ENCODE results near the gene PALD1. TPM values are rescaled to one million over a fixed set of nuclear protein-coding genes. Genes with fewer than 3 reads are reported as not detected.

Gene PALD1
- total RNA-seq, 2 experiments from 2014 or later: 0.41 to 0.48 TPM

- ChIA-PET CTCF (interaction anchor here (1.2 to 4.5 kb wide), 8 partner anchors 8 to 201 kb away, joined by 3 to 40 read pairs (median 6); partner anchors contain the start of gene PRF1), POLR2A (interaction anchor here (1.1 kb wide), 1 partner anchor 16 kb away, joined by 3 read pairs; no protein-coding TSS in a partner anchor)
- Mint-ChIP-seq H3K27ac (no peak overlapping the region), H3K4me1 (ENCODE audit: low read depth) (peaks cover 11% of the 10 kb centered on the region), H3K9me3 (no peaks in the 10 kb centered on the region), H3K36me3 (no peaks in the 10 kb centered on the region), H3K27me3 (no peaks in the 10 kb centered on the region), H3K4me3 (no peak overlapping the region)
- intact Hi-C loops (cut with micrococcal nuclease): loop anchor here (1.0 to 5.0 kb wide), 4 partner anchors 18 to 199 kb away; partner anchors contain the start of gene PRF1
- DNase-seq: no peak
Observed at GRCh38 chr10:70559861-70560260, 81.3 kb downstream of the PALD1 start.

- H3K4me1 Mint-ChIP-seq (ENCODE audit: low read depth): peaks cover 11% of the 10 kb centered on the region
- POLR2A ChIA-PET: interaction anchor here (1.1 kb wide), 1 partner anchor 16 kb away, joined by 3 read pairs; no protein-coding TSS in a partner anchor
- H3K4me3 Mint-ChIP-seq: no peak overlapping the region
- H3K9me3 Mint-ChIP-seq: no peaks in the 10 kb centered on the region
- CTCF ChIA-PET: interaction anchor here (1.3 to 4.5 kb wide), 4 partner anchors 42 to 318 kb away, joined by 3 to 40 read pairs (median 7); partner anchors contain the start of gene PRF1
- no peak for DNase-seq
- H3K27ac Mint-ChIP-seq: no peak overlapping the region
- no peaks in the 10 kb centered on the region for H3K27me3 Mint-ChIP-seq
- intact Hi-C loops (cut with micrococcal nuclease): no loop called here
- no peaks in the 10 kb centered on the region for H3K36me3 Mint-ChIP-seq
Observed at GRCh38 chr10:70560511-70560941, 82.0 kb downstream of the PALD1 start.

- H3K36me3 Mint-ChIP-seq: no peaks in the 10 kb centered on the region
- ChIA-PET CTCF (interaction anchor here (1.3 to 4.5 kb wide), 4 partner anchors 10 to 317 kb away, joined by 3 to 40 read pairs (median 8); no protein-coding TSS in a partner anchor), POLR2A (no interaction called here)
- intact Hi-C loops (cut with micrococcal nuclease): no loop called here
- H3K27ac Mint-ChIP-seq: no peak overlapping the region
- H3K4me1 Mint-ChIP-seq (ENCODE audit: low read depth): peaks cover 11% of the 10 kb centered on the region
- H3K4me3 Mint-ChIP-seq: no peak overlapping the region
- no peak for DNase-seq
- H3K27me3 Mint-ChIP-seq: no peaks in the 10 kb centered on the region
- H3K9me3 Mint-ChIP-seq: no peaks in the 10 kb centered on the region
Observed at GRCh38 chr10:70561070-70561469, 82.5 kb downstream of the PALD1 start.

- intact Hi-C loops (cut with micrococcal nuclease): no loop called here
- Mint-ChIP-seq H3K36me3 (no peaks in the 10 kb centered on the region), H3K27ac (no peak overlapping the region), H3K27me3 (no peaks in the 10 kb centered on the region), H3K4me1 (ENCODE audit: low read depth) (peaks cover 11% of the 10 kb centered on the region), H3K9me3 (no peaks in the 10 kb centered on the region), H3K4me3 (no peak overlapping the region)
- DNase-seq: no peak
- ChIA-PET POLR2A (no interaction called here), CTCF (interaction anchor here (1.5 to 4.5 kb wide), 3 partner anchors 10 to 317 kb away, joined by 5 to 40 read pairs (median 10); no protein-coding TSS in a partner anchor)
Observed at GRCh38 chr10:70561558-70561957, 83.0 kb downstream of the PALD1 start.

- H3K27me3 Mint-ChIP-seq: no peaks in the 10 kb centered on the region
- H3K9me3 Mint-ChIP-seq: no peaks in the 10 kb centered on the region
- DNase-seq: no peak
- no peak overlapping the region for H3K27ac Mint-ChIP-seq
- H3K4me1 Mint-ChIP-seq (ENCODE audit: low read depth): peaks cover 11% of the 10 kb centered on the region
- POLR2A ChIA-PET: no interaction called here
- no peaks in the 10 kb centered on the region for H3K36me3 Mint-ChIP-seq
- intact Hi-C loops (cut with micrococcal nuclease): no loop called here
- H3K4me3 Mint-ChIP-seq: no peak overlapping the region
- CTCF ChIA-PET: interaction anchor here (1.6 kb wide), 1 partner anchor 11 kb away, joined by 10 read pairs; no protein-coding TSS in a partner anchor
Observed at GRCh38 chr10:70562036-70562755, 83.6 kb downstream of the PALD1 start.

GRCh38 chr10:70563230-70563629 is 84.7 kb downstream of the PALD1 start:
- peaks cover 11% of the 10 kb centered on the region for H3K4me1 Mint-ChIP-seq (ENCODE audit: low read depth)
- no peaks in the 10 kb centered on the region for H3K9me3 Mint-ChIP-seq
- ChIA-PET POLR2A (no interaction called here), CTCF (no interaction called here)
- no peak overlapping the region for H3K4me3 Mint-ChIP-seq
- H3K36me3 Mint-ChIP-seq: no peaks in the 10 kb centered on the region
- intact Hi-C loops (cut with micrococcal nuclease): no loop called here
- H3K27ac Mint-ChIP-seq: no peak overlapping the region
- DNase-seq: no peak
- H3K27me3 Mint-ChIP-seq: no peaks in the 10 kb centered on the region

- CTCF ChIA-PET: interaction anchor here (0.7 kb wide), 1 partner anchor 56 kb away, joined by 3 read pairs; no protein-coding TSS in a partner anchor
- no peaks in the 10 kb centered on the region for H3K36me3 Mint-ChIP-seq
- H3K9me3 Mint-ChIP-seq: no peaks in the 10 kb centered on the region
- no peak overlapping the region for H3K27ac Mint-ChIP-seq
- peaks cover 5% of the 10 kb centered on the region for H3K4me1 Mint-ChIP-seq (ENCODE audit: low read depth)
- no peak overlapping the region for H3K4me3 Mint-ChIP-seq
- DNase-seq: no peak
- intact Hi-C loops (cut with micrococcal nuclease): no loop called here
- no peaks in the 10 kb centered on the region for H3K27me3 Mint-ChIP-seq
- POLR2A ChIA-PET: no interaction called here
Observed at GRCh38 chr10:70564113-70564725, 85.7 kb downstream of the PALD1 start.

GRCh38 chr10:70564901-70565351 is 86.4 kb downstream of the PALD1 start:
- Mint-ChIP-seq H3K9me3 (no peaks in the 10 kb centered on the region), H3K27me3 (no peaks in the 10 kb centered on the region), H3K4me1 (ENCODE audit: low read depth) (no peaks in the 10 kb centered on the region), H3K36me3 (no peaks in the 10 kb centered on the region), H3K27ac (no peak overlapping the region), H3K4me3 (no peak overlapping the region)
- intact Hi-C loops (cut with micrococcal nuclease): no loop called here
- ChIA-PET CTCF (no interaction called here), POLR2A (no interaction called here)
- DNase-seq: no peak

- ChIA-PET CTCF (no interaction called here), POLR2A (no interaction called here)
- Mint-ChIP-seq H3K9me3 (no peaks in the 10 kb centered on the region), H3K27me3 (no peaks in the 10 kb centered on the region), H3K4me3 (no peak overlapping the region), H3K36me3 (no peaks in the 10 kb centered on the region), H3K4me1 (ENCODE audit: low read depth) (no peaks in the 10 kb centered on the region), H3K27ac (no peak overlapping the region)
- intact Hi-C loops (cut with micrococcal nuclease): no loop called here
- DNase-seq: no peak
Observed at GRCh38 chr10:70565556-70566514, 87.3 kb downstream of the PALD1 start.

GRCh38 chr10:70566515-70567290 is 88.1 kb downstream of the PALD1 start:
- intact Hi-C loops (cut with micrococcal nuclease): no loop called here
- H3K36me3 Mint-ChIP-seq: no peaks in the 10 kb centered on the region
- H3K27me3 Mint-ChIP-seq: no peaks in the 10 kb centered on the region
- ChIA-PET POLR2A (no interaction called here), CTCF (no interaction called here)
- H3K4me3 Mint-ChIP-seq: no peak overlapping the region
- H3K4me1 Mint-ChIP-seq (ENCODE audit: low read depth): no peaks in the 10 kb centered on the region
- DNase-seq: no peak
- H3K9me3 Mint-ChIP-seq: no peaks in the 10 kb centered on the region
- H3K27ac Mint-ChIP-seq: no peak overlapping the region

GRCh38 chr10:70567603-70568002 is 89.0 kb downstream of the PALD1 start:
- POLR2A ChIA-PET: no interaction called here
- Mint-ChIP-seq H3K27me3 (no peaks in the 10 kb centered on the region), H3K36me3 (no peaks in the 10 kb centered on the region), H3K4me3 (no peak overlapping the region), H3K4me1 (ENCODE audit: low read depth) (no peaks in the 10 kb centered on the region), H3K9me3 (no peaks in the 10 kb centered on the region), H3K27ac (no peak overlapping the region)
- CTCF ChIA-PET: interaction anchor here (0.8 to 1.5 kb wide), 2 partner anchors 8 to 106 kb away, joined by 3 to 4 read pairs; no protein-coding TSS in a partner anchor
- no peak for DNase-seq
- intact Hi-C loops (cut with micrococcal nuclease): no loop called here
